GM10266 (cell line): ENCODE measurements around the gene TPP1.

Experiments used
- DNase-seq: peaks from one replicate; pipeline ENCODE4 v3.0.0; 2012; ENCODE audit errors: extremely low spot score
- TF ChIP-seq, protein P1 (sequence below): IDR thresholded peaks from 2 replicates; pipeline ENCODE4 v1.5.1; 2012; ENCODE audit warnings: mild to moderate bottlenecking, low read depth; ENCODE audit not compliant: control insufficient read depth, insufficient read depth; ENCODE audit errors: missing control alignments

TPP1 gene

DNA sequence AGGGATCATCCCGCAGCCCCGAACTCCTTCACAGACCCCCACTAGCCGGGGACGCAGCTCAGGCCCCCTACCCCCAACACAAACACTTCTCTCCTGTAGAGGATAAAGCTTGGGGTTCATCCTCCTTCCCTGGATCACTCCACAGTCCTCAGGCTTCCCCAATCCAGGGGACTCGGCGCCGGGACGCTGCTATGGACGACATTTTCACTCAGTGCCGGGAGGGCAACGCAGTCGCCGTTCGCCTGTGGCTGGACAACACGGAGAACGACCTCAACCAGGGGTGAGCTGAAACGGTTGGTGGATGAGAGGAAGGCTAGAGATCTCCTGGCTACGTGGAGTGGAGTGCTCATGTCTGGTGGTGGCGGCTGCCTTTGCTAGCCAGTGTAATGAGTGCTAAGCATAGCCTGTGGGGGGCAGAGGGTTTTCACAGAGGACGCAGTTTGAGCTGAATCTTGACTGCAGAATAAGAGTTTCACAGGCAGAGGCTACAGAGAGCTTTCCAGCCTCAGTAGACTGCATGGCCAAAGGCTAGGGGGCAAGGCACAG is 15.1 kb downstream of the TPP1 start:
- TF ChIP-seq, protein P1, sequence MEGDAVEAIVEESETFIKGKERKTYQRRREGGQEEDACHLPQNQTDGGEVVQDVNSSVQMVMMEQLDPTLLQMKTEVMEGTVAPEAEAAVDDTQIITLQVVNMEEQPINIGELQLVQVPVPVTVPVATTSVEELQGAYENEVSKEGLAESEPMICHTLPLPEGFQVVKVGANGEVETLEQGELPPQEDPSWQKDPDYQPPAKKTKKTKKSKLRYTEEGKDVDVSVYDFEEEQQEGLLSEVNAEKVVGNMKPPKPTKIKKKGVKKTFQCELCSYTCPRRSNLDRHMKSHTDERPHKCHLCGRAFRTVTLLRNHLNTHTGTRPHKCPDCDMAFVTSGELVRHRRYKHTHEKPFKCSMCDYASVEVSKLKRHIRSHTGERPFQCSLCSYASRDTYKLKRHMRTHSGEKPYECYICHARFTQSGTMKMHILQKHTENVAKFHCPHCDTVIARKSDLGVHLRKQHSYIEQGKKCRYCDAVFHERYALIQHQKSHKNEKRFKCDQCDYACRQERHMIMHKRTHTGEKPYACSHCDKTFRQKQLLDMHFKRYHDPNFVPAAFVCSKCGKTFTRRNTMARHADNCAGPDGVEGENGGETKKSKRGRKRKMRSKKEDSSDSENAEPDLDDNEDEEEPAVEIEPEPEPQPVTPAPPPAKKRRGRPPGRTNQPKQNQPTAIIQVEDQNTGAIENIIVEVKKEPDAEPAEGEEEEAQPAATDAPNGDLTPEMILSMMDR: peak; percentile 44
- DNase-seq: peak; percentile 84

DNA sequence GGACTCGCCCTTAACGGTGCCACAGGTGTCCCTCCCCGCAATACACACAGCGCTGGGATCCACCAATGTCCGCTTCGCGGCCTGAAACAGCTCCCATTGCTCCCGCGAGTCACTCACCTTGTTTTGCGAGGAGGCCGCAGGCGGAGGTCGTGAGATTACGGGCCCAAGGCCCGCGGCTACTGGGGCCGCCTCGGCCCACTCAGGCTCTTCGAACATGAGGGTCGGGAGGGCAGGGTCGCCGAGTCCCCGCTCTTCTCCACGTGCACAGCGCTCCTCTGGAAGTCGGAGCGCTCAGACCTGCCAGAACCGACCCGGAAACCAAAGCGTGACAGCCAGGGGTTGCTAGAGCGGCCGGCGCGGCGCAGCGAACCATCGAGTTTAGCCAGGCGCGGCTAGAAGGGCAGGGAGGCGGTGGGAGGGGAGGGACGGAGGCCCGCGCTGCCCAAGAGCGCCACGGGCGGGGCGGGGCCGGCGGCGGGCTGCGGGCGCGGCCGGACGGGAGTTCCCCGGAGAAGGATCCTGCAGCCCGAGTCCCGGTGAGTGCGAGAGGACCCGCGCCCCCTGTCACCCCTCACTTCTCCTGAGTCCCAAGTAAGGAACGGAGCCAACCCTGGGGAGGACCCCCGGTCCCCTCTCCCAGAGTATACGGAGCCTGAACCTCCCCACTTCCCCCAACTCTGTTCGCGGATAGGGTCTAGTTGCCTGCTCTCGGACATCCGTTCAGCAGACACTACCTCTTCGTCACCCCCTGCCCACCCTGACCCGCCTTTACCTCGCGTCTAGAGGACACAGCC is 15.7 kb downstream of the TPP1 start, which contains the start of the genes ILK and RRP8:
ILK (plus strand) TSS at position 488 of the 794 bp plus-strand sequence. CDS start 498 bp downstream, outside the sequence.
RRP8 (minus strand) TSS at position 330 of the 794 bp plus-strand sequence; CDS start at position 216, 114 bp downstream.
- TF ChIP-seq, protein P1: no peak
- peak; percentile 92 for DNase-seq

DNA sequence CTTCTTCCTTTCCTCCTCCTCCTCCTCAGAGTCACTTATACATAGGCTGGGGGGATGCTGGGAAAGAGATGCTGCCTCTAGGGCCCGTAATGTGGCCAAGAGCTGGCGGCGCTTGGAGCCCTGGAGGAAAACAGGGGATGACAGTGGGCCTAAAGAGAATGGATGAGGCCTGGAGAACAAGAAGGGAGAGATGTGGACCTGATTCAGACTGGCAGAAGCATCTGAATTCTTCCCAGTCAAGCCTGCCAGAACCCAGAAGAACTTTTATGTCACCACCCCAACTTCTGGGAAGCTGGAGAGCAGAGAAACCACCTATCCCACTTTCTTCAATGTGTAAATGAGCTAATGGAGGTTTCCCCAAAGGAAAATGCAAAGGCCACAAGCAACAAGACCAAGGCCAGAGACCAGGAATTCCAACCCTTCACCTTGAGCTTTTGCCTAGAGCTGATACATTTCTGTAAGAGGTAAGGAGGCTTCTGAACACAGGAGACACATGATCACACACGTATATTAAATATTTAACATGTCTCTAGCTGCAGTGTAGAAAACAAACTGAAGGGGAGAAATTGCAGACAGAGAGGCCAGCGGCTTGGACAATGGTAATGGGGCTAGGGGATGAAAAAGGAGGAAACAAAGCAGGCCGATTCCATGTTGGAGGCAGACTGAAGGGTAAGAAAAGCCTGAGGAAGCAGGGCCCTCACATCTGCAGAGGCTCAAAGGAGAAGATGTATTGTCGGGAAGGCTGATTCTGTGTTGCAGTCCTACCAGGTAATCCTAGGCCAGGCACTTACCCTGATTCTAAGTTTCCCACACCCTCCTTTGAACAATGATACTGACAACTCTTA is 16.9 kb downstream of the TPP1 start:
- TF ChIP-seq, protein P1: no peak
- DNase-seq: no peak

DNA sequence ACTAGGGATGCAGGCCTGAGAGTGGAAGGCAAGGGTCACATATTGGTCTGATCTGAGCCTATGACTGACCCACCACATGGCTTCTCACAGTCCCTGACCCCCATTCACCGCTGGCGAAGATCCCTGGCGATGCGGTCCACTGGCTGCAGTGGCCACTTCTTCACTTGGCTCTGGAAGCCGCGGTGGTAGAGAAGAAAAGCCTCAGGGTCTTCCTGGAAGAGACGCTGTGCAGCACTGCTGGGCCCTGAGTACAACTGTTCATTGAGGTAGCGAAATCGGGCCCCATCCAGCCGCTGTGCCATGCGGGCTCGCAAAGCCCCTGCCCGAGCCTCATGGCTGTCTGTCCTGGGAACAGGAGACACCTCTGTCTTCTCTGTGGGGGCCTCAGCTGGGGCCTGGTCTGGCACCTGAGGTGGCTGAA is 18.2 kb downstream of the TPP1 start:
- DNase-seq: no peak
- TF ChIP-seq, protein P1: no peak

DNA sequence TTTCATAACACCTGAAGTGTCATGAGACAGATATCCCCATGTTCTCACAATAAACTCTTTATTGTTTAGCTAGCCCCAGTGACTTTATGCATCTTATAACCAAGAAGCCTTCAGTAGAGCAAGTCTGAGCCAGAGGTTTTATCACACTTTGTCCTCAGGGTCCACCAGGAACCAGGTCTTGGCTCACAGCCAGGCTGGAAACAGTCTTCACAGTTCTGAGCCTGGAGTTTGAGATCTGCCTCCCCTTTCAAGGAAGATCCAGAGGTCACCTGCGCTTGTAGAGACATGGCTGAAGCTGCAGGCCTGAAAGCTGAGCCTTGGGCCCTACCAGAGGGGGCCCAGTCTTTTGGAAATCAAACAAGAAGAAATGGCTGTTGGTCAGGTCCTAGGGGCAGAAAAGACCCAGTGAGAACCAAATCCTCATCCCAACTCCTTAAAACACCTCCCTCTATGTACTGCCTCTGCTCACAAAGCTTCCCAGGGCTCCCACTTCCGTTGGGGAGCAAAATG is 19.3 kb downstream of the TPP1 start:
- TF ChIP-seq, protein P1: no peak
- DNase-seq: no peak

DNA sequence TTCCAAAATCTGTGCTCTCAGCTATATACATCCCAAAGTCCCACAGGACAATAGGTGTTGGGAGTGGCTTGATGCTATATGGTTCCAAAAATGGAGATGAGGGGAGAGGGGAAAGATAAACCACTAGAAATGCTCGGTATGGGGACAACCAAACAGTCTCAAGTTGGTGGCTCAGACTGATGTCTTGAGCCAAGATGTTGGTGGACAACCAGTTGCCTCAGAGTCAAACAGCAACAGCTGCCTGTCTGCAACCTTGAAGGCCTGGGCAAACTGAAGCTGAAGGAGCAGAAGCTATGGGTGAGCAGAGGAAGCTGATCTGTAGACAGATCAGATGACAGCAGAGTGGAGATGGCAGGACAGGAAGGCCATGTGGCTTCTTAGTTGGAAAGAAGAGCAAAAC is 19.8 kb downstream of the TPP1 start:
- no peak for DNase-seq
- TF ChIP-seq, protein P1: no peak

DNA sequence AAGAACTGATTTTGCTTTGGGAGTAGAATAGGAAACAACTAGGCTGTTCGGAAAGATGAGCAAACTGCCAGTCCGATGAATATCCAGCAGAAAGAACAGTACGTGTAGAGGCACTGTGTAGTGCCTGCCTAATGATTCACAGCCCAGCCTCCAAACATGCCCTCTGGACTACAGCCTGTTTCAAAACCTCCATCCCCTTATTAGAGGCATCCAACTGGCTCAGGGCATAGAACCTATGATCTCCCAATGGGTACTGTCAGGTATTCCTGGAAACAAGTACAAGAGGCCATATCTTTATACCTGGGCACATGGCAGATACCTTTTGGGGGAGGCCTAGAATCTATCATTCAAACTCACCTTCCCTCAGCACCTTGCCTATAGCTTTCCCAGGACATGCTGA is 20.7 kb downstream of the TPP1 start:
- DNase-seq: no peak
- TF ChIP-seq, protein P1: no peak
